GM12873 (cell line): ENCODE measurements around the gene TXLNA.
A peak's percentile ranks its signal among the peaks of the same experiment; 100 is the strongest.

ENCODE experiments used
- TF ChIP-seq, protein P1 (sequence below): IDR thresholded peaks from 2 replicates; pipeline ENCODE4 v1.5.1; 2012; ENCODE audit warnings: low read depth, mild to moderate bottlenecking, moderate library complexity, low read length, control low read depth; ENCODE audit not compliant: insufficient read depth; ENCODE audit errors: missing control alignments

The TXLNA gene

DNA sequence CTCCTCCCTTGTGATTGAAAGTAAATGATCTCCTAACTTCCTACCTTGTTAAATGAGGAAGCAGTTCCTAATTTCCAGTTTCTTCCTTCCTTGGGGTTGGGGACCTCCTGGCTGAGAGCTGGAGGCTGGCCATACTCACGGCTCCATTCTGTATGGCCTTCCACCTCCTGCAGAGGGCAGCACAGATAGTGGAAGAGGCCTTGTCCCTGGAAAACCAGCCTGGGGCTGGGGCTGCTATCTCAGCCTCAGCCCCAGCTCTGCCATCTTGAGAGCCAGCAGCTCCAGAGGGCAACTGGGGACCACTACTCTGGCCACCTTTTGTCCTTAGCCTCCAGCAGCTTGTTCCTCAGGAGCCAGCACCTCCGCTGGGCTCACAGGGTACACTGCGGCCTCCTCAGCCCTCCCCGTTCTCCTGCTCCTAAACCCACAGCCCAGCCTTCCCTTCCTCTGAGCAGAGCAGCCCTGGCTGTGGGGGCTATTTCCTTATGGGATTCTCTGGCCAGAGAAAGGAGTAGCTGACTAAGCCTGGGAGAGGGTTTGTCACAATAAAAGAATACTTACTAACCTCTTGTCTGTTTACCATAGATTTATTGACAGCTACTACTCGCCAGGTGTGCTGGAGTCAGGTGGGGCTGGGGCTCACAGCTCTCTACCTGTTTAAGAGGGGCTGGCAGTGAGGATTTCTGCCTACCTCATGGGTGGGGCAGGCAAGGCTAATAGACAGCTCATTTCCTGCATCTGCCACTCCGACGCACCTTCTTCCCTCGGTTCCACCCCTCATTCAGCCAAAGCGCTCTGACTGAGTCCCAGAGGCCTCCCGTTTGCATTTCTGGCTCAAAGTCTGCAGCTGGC, 36.4 kb downstream of the TXLNA start:
- TF ChIP-seq, protein P1, sequence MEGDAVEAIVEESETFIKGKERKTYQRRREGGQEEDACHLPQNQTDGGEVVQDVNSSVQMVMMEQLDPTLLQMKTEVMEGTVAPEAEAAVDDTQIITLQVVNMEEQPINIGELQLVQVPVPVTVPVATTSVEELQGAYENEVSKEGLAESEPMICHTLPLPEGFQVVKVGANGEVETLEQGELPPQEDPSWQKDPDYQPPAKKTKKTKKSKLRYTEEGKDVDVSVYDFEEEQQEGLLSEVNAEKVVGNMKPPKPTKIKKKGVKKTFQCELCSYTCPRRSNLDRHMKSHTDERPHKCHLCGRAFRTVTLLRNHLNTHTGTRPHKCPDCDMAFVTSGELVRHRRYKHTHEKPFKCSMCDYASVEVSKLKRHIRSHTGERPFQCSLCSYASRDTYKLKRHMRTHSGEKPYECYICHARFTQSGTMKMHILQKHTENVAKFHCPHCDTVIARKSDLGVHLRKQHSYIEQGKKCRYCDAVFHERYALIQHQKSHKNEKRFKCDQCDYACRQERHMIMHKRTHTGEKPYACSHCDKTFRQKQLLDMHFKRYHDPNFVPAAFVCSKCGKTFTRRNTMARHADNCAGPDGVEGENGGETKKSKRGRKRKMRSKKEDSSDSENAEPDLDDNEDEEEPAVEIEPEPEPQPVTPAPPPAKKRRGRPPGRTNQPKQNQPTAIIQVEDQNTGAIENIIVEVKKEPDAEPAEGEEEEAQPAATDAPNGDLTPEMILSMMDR = peak; percentile 88

DNA sequence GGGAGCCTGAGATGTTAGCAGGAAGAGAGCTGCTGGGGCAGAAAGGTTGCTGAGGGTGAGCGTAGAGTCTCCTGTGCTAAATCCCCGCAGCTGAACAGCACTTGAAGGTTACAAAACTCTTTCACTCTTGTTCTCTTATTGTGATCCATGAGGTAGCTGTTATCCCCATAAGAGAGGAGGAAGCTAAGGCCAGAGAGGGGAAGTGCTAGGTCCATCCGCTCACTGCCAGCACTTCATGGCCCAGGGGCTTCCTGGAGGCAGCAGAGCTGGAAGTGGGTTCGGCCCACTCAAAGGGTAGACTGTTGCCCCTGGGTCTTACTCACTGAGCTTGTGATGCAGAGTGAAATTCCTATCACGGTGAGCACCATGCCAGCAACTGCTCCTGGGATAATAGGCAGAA, 37.1 kb downstream of the TXLNA start:
- TF ChIP-seq, protein P1 = no peak

DNA sequence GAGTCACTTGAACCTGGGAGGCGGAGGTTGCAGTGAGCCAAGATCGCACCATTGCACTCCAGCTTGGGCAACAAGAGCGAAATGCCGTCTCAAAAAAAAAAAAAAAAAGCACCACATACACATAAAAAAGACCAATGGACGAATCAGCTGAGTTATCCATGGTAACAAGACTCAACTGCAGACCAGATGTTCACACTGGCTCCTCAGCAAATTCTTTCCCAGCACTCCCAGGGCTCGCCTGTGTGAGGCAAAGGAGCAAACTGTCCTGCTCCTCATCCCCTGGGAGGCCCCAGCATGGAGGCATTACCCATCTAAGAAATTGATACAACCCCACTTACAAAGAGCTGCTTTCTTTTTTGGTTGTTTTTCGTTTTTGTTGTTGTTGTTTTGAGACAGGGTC, 39.5 kb downstream of the TXLNA start:
- TF ChIP-seq, protein P1 = no peak

DNA sequence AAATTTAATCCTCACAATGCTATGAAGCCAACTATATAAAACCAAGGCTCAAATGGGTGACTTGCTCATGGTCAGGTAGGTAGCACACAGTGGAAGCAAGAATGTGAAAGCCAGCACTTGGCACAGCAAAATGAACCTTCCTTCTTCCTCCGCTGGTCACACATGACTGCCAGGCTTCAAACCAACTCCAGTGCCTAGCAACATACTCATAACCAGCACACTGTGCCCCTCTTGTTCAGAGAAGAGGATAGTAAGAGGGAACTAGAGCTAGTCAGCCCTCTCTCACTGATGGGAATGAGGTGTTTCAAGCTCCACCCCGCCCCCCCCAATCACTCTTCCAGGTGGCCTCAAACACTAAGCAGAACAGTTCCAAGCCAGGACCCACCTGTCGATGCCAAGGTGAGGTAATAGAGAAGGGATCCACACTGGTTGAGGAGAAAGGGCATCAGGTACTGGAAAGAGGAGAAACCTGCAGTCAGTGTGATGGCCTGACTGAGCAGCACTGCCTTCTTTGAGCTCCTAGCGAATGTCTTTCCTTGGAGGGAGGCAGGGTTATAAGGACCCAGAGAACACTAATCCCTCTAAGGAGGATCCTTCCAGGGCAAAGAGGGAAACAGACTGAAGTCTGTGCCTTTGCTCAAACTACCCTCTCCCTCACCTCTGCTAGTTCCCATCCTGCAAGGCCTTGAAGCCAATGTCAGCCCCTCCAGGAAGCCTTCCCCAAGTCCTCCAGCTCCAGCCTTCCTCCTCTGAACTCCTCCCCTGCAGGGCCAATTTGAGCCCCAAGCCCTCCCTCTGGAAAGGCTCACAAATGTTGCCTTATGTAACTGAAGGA, 41.5 kb downstream of the TXLNA start:
- TF ChIP-seq, protein P1 = no peak

DNA sequence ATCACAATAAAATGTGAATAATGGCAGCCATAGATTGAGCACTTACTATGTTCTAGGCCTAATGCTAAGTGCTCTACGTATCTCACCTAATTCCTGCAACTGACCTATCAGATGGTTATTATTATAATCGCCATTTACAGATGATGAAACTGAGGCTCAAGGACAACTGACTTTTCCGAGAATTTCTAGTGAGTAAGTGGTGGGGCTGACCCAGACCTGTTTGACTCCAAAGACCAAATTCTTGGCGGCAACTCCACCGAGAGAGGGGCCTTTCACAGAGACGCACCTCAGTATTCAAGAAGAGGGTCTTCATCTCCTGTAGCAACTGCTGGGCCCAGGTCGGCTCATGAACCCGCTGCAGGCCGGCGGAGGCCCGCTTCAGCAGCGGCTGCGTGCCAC, 42.1 kb downstream of the TXLNA start:
- TF ChIP-seq, protein P1 = no peak

DNA sequence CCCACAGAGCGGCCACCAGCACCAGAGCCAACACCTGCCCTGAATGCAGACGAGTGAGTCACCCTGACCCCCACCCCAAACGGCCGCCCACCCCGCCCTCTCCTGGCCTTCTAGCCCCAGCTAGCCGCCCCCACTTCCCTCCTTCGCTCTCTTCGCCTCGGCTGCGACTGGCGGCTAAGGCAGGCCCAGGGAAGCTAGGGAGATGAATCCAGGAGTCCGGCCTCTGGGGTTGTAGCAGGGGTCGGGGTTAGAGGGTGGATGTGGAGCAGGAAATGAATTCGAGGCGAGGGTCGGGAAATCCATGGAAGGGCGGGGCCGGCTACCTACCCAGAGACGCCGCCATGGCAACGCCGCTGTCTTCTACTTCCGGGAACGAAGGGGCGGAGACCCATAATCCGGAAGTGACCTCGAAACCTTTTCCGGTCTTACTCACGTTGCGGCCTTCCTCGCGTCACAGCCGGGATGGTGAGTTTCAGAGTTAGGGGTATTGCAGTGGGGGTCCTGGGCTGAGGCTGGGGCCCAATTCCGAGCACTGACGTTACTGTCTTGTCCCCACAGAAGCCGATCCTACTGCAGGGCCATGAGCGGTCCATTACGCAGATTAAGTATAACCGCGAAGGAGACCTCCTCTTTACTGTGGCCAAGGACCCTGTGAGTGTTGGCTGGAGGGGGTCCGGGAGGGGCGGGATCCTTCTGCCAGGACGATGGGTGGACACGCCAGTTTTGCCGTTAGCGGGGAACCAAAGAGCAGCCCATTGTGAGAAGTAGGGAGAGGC, 42.7 kb downstream of the TXLNA start, which contains the start of the genes EIF3I and TMEM234:
Gene EIF3I (plus strand): TSS at position 428 of the 776 bp plus-strand sequence. CDS start 35 bp downstream, at position 463.
Gene TMEM234 (minus strand): TSS at position 374 of the 776 bp plus-strand sequence. CDS start 31 bp downstream, at position 343.
- TF ChIP-seq, protein P1 = no peak

DNA sequence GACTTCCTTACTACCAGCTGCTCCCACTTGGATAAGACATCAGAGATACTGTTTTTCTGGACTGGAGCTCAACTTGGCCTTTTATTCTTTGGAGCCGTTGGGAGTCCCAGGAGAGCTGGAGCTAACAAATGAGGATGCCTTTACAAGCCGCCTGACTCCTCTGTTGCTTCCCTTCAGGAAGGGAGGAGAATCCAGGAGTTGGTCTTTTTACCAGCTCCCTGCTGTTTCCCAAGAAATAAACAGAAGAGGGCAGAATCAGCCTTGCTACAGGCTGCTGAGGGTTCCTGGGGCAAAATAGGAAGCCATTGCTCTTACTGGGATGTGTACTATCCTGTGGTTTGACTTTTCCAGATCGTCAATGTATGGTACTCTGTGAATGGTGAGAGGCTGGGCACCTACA, 44.2 kb downstream of the TXLNA start:
- TF ChIP-seq, protein P1 = peak; percentile 3
